Measurements from ENCODE around the gene FOXO6. TPM values are rescaled to one million over a fixed set of nuclear protein-coding genes. Genes with fewer than 3 reads are reported as not detected.

FOXO6 gene
- total RNA-seq, 4 donors from 2014 or later: 0.14 to 4.1 TPM; not detected in 2

- 62% methylated on average over 13 of the region's 13 CpGs; no CpG with 5 or more reads in 1 of the 2 donors for WGBS, 2 donors (ENCODE audit: low coverage in 1 of 2)
- peaks cover 27% of the 10 kb centered on the region for H3K27me3 ChIP-seq
- in situ Hi-C loops (cut with MboI; ENCODE audit: low pct_ligation_motif_present in 1 of 4, low pct_unique_long_range_greater_than_20kb in 1 of 4, low sequenced_read_pairs in 3 of 4): no loop called here
- no peaks in the 10 kb centered on the region for H3K9me3 ChIP-seq
- no peak overlapping the region for H3K4me3 ChIP-seq
- H3K4me1 ChIP-seq: no peaks in the 10 kb centered on the region
- intact Hi-C loops (cut with DNase I; ENCODE audit: low total_unique reads): no loop called here
- no peaks in the 10 kb centered on the region for H3K36me3 ChIP-seq
- TF ChIP-seq EP300 (IDR thresholded peaks at IDR 0.05; ENCODE audit: low read depth) (no peak), CTCF (IDR thresholded peaks at IDR 0.05) (no peak), POLR2A (IDR thresholded peaks at IDR 0.05) (no peak), POLR2AphosphoS5 (IDR thresholded peaks at IDR 0.05) (no peak)
- DNase-seq: no peak
- no peak overlapping the region for H3K27ac ChIP-seq
Observed at GRCh38 chr1:41399145-41399795, 38.0 kb downstream of the FOXO6 start.

DNA sequence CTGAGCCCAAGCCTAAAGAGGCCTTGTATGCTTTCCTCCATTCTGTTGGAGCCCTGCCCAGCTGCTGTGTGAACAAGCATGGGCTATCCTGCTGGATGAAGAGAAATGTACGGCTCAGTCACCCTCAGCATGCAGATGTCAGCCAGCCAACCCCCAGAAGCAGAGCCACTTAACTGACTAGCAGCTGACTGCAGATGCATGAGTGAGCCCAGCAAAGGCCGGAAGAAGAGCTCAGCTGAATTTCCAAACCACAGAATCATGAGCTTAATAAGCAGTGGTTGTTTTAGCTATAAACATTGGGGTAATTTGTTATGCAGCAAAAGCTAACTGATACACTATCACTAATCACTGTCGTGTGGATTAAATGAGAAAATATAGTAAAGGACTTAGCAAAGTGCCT, 39.0 kb downstream of the FOXO6 start:
- 79 to 88% methylated on average over 1 to 3 of the region's 3 CpGs for WGBS, 2 donors (ENCODE audit: low coverage in 1 of 2)
- intact Hi-C loops (cut with DNase I; ENCODE audit: low total_unique reads) (no loop called here), in situ Hi-C loops (cut with MboI; ENCODE audit: low pct_ligation_motif_present in 1 of 4, low pct_unique_long_range_greater_than_20kb in 1 of 4, low sequenced_read_pairs in 3 of 4) (no loop called here)
- Histone ChIP-seq H3K9me3 (no peaks in the 10 kb centered on the region), H3K4me1 (no peaks in the 10 kb centered on the region), H3K27ac (no peak overlapping the region), H3K27me3 (peaks cover 26% of the 10 kb centered on the region), H3K4me3 (no peak overlapping the region), H3K36me3 (no peaks in the 10 kb centered on the region)
- no peak for DNase-seq
- no peak for TF ChIP-seq POLR2AphosphoS5 (IDR thresholded peaks at IDR 0.05)
- TF ChIP-seq POLR2A (IDR thresholded peaks at IDR 0.05): no peak
- TF ChIP-seq EP300 (IDR thresholded peaks at IDR 0.05; ENCODE audit: low read depth): no peak
- TF ChIP-seq CTCF (IDR thresholded peaks at IDR 0.05): no peak

DNA sequence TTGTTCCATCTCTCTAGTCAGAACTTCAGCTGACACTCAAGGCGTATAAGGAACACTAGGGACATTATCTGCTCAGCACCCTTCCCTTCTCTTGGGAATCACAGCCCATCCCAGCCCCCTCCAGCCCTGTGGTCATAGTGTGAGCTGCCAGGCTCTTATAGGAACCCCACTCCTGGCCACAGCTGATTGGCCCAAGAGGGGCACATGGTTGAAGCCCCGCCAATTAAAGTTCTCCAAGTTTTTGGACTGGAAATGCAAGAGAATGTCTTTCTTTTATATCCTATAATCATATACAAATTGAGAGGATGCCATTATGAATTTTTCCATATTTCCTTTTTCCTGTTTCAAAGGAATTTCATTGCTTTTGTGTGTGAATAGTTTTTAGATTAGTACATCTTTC, 40.7 kb downstream of the FOXO6 start:
- no peaks in the 10 kb centered on the region for H3K9me3 ChIP-seq
- H3K4me1 ChIP-seq: no peaks in the 10 kb centered on the region
- peaks cover 16% of the 10 kb centered on the region for H3K27me3 ChIP-seq
- no peaks in the 10 kb centered on the region for H3K36me3 ChIP-seq
- intact Hi-C loops (cut with DNase I; ENCODE audit: low total_unique reads) (no loop called here), in situ Hi-C loops (cut with MboI; ENCODE audit: low pct_ligation_motif_present in 1 of 4, low pct_unique_long_range_greater_than_20kb in 1 of 4, low sequenced_read_pairs in 3 of 4) (no loop called here)
- no peak for TF ChIP-seq CTCF (IDR thresholded peaks at IDR 0.05)
- no peak for TF ChIP-seq POLR2A (IDR thresholded peaks at IDR 0.05)
- no peak for TF ChIP-seq EP300 (IDR thresholded peaks at IDR 0.05; ENCODE audit: low read depth)
- no peak for TF ChIP-seq POLR2AphosphoS5 (IDR thresholded peaks at IDR 0.05)
- WGBS, 2 donors (ENCODE audit: low coverage in 1 of 2): 94 to 100% methylated on average over 2 of the region's 2 CpGs
- H3K27ac ChIP-seq: no peak overlapping the region
- DNase-seq: no peak
- no peak overlapping the region for H3K4me3 ChIP-seq

- H3K27ac ChIP-seq: no peak overlapping the region
- H3K36me3 ChIP-seq: no peaks in the 10 kb centered on the region
- H3K27me3 ChIP-seq: peaks cover 31% of the 10 kb centered on the region
- DNase-seq: no peak
- TF ChIP-seq POLR2AphosphoS5 (IDR thresholded peaks at IDR 0.05): no peak
- no peak for TF ChIP-seq EP300 (IDR thresholded peaks at IDR 0.05; ENCODE audit: low read depth)
- no peak for TF ChIP-seq CTCF (IDR thresholded peaks at IDR 0.05)
- no peak for TF ChIP-seq POLR2A (IDR thresholded peaks at IDR 0.05)
- no peak overlapping the region for H3K4me3 ChIP-seq
- no peaks in the 10 kb centered on the region for H3K9me3 ChIP-seq
- intact Hi-C loops (cut with DNase I; ENCODE audit: low total_unique reads): no loop called here
- 3% methylated on average over 6 of the region's 10 CpGs; no CpG with 5 or more reads in 1 of the 2 donors for WGBS, 2 donors (ENCODE audit: low coverage in 1 of 2)
- in situ Hi-C loops (cut with MboI; ENCODE audit: low pct_ligation_motif_present in 1 of 4, low pct_unique_long_range_greater_than_20kb in 1 of 4, low sequenced_read_pairs in 3 of 4): no loop called here
- no peaks in the 10 kb centered on the region for H3K4me1 ChIP-seq
Observed at GRCh38 chr1:41404308-41404761, 43.1 kb downstream of the FOXO6 start.

Data from transverse colon (tissue), 4 donors.